ENCODE measurements around the gene ARHGEF26. TPM values are rescaled to one million over a fixed set of nuclear protein-coding genes. Genes with fewer than 3 reads are reported as not detected.

ARHGEF26 gene
- polyA plus RNA-seq, 3 donors = 0.05 TPM; not detected in 2

DNA sequence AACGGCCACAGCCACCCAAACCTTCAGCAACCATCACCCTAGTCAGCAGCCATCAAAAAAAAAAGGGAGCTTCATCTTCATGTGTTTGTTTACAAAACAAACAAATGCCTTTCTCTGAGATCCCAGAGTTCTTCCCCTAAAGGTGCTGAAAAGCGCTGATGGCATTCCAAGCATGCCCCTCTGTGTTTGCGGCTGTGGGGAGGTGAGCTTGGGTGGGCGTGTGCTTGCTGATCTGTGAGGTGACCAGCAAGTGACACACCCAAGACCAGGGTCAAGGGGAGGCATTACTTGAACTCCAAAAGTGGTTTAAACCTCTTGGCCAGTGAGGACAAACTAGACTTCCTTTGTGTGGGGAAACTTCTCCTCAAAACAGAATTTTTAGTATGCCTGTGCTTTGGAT, 121.6 kb downstream of the ARHGEF26 start:
- no peak overlapping the region for H3K27ac Mint-ChIP-seq

DNA sequence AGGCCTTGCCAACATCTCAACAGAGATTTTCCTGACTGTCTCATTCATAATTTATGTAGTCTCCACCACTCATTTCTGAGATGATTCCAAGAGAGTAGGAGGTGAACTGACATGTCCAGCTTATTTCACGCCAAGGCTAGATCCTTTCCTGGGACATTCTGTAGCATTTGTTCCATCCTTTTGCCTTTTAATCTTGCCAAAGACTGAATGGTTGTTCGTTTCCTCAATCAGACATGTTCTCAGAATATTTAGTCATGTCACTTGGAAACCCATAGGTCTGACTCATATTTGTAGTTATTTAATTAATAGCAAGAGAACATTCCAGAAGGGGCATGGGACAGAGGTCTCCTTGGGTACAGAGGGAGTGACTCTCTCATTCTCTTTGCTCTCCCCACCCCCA, 122.2 kb downstream of the ARHGEF26 start:
- H3K9ac ChIP-seq (ENCODE audit: insufficient read depth, low read length, poor library complexity, severe bottlenecking) = no peak overlapping the region
- no peak overlapping the region for H3K4me3 Mint-ChIP-seq
- intact Hi-C loops (cut with micrococcal nuclease) = no loop called here
- H3K9me3 ChIP-seq (replicated peaks in 1 of 2; ENCODE audit: control insufficient read depth in 1 of 2, insufficient read depth in 1 of 2, low read length in 2 of 2) = no peaks in the 10 kb centered on the region
- no peak for DNase-seq
- H3K4me3 ChIP-seq (replicated peaks in 1 of 3; ENCODE audit: low read depth in 2 of 3, low read length in 3 of 3) = no peak overlapping the region
- no peaks in the 10 kb centered on the region for H3K4me1 ChIP-seq (ENCODE audit: control insufficient read depth in 1 of 2, insufficient read depth in 2 of 2, low read length in 2 of 2)
- no peak overlapping the region for H3K27ac ChIP-seq (ENCODE audit: low read depth in 1 of 2, low read length in 2 of 2)
- H3K4me2 ChIP-seq (replicated peaks; ENCODE audit: extremely low read depth, low read length, poor library complexity, severe bottlenecking) = no peak overlapping the region
- H3K9me3 Mint-ChIP-seq = peaks cover 0 to 3% (median 0%) of the 10 kb centered on the region in 7 donors
- H3K79me2 ChIP-seq (ENCODE audit: insufficient read depth, low read length) = no peaks in the 10 kb centered on the region
- H3K27ac Mint-ChIP-seq = no peak overlapping the region
- H3K36me3 Mint-ChIP-seq = peaks cover 4 to 6% of the 10 kb centered on the region in 2 donors
- H3K27me3 Mint-ChIP-seq (ENCODE audit: low read depth in 3 of 3) = peaks cover 0 to 1% (median 0%) of the 10 kb centered on the region in 3 donors
- H3K4me1 Mint-ChIP-seq = peaks cover 9% of the 10 kb centered on the region
- TF ChIP-seq, protein P1, sequence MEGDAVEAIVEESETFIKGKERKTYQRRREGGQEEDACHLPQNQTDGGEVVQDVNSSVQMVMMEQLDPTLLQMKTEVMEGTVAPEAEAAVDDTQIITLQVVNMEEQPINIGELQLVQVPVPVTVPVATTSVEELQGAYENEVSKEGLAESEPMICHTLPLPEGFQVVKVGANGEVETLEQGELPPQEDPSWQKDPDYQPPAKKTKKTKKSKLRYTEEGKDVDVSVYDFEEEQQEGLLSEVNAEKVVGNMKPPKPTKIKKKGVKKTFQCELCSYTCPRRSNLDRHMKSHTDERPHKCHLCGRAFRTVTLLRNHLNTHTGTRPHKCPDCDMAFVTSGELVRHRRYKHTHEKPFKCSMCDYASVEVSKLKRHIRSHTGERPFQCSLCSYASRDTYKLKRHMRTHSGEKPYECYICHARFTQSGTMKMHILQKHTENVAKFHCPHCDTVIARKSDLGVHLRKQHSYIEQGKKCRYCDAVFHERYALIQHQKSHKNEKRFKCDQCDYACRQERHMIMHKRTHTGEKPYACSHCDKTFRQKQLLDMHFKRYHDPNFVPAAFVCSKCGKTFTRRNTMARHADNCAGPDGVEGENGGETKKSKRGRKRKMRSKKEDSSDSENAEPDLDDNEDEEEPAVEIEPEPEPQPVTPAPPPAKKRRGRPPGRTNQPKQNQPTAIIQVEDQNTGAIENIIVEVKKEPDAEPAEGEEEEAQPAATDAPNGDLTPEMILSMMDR (IDR thresholded peaks at IDR 0.05) = no peak
- H2AFZ ChIP-seq (ENCODE audit: insufficient read depth, low read depth, low read length, poor library complexity, severe bottlenecking) = no peak overlapping the region
- H4K20me1 ChIP-seq (ENCODE audit: insufficient read depth, low read length) = no peaks in the 10 kb centered on the region
- H3K27me3 ChIP-seq (ENCODE audit: control insufficient read depth in 2 of 2, insufficient read depth in 2 of 2, low read length in 2 of 2) = no peaks in the 10 kb centered on the region
- no CpG with 5 or more reads among the region's 2 CpGs for WGBS (ENCODE audit: insufficient coverage)
- H3K36me3 ChIP-seq (replicated peaks in 1 of 2; ENCODE audit: control insufficient read depth in 1 of 2, insufficient read depth in 2 of 2, low read length in 2 of 2) = no peaks in the 10 kb centered on the region

More for the DNA sequence above, 121.6 kb downstream of the ARHGEF26 start:
- Histone ChIP-seq H3K4me3 (replicated peaks in 1 of 3; ENCODE audit: low read depth in 2 of 3, low read length in 3 of 3) (no peak overlapping the region), H3K9ac (ENCODE audit: insufficient read depth, low read length, poor library complexity, severe bottlenecking) (no peak overlapping the region), H3K4me1 (ENCODE audit: control insufficient read depth in 1 of 2, insufficient read depth in 2 of 2, low read length in 2 of 2) (no peaks in the 10 kb centered on the region), H2AFZ (ENCODE audit: insufficient read depth, low read depth, low read length, poor library complexity, severe bottlenecking) (no peak overlapping the region), H4K20me1 (ENCODE audit: insufficient read depth, low read length) (no peaks in the 10 kb centered on the region), H3K36me3 (replicated peaks in 1 of 2; ENCODE audit: control insufficient read depth in 1 of 2, insufficient read depth in 2 of 2, low read length in 2 of 2) (no peaks in the 10 kb centered on the region), H3K27me3 (ENCODE audit: control insufficient read depth in 2 of 2, insufficient read depth in 2 of 2, low read length in 2 of 2) (no peaks in the 10 kb centered on the region), H3K4me2 (replicated peaks; ENCODE audit: extremely low read depth, low read length, poor library complexity, severe bottlenecking) (no peak overlapping the region), H3K9me3 (replicated peaks in 1 of 2; ENCODE audit: control insufficient read depth in 1 of 2, insufficient read depth in 1 of 2, low read length in 2 of 2) (no peaks in the 10 kb centered on the region), H3K27ac (ENCODE audit: low read depth in 1 of 2, low read length in 2 of 2) (no peak overlapping the region), H3K79me2 (ENCODE audit: insufficient read depth, low read length) (no peaks in the 10 kb centered on the region)
- Mint-ChIP-seq H3K4me1 (peaks cover 9% of the 10 kb centered on the region), H3K4me3 (no peak overlapping the region), H3K27me3 (ENCODE audit: low read depth in 3 of 3) (peaks cover 0 to 1% (median 0%) of the 10 kb centered on the region in 3 donors), H3K36me3 (peaks cover 4 to 6% of the 10 kb centered on the region in 2 donors), H3K9me3 (peaks cover 0 to 3% (median 0%) of the 10 kb centered on the region in 7 donors)
- 100% methylated on average over 3 of the region's 4 CpGs for WGBS (ENCODE audit: insufficient coverage)
- intact Hi-C loops (cut with micrococcal nuclease) = no loop called here
- no peak for DNase-seq
- TF ChIP-seq, protein P1 (IDR thresholded peaks at IDR 0.05) = no peak
